Naive thymus-derived CD4-positive, alpha-beta T cell (primary cell): ENCODE data around the gene CRTAC1. TPM values are rescaled to one million over a fixed set of nuclear protein-coding genes. Genes with fewer than 3 reads are reported as not detected.

Source experiments
- ATAC-seq: fragments of 150-1000 bp; cut with Tn5 transposase; 2 replicates; pipeline ENCODE4 v1.10.0; 2021; ENCODE audit warnings: mild to moderate bottlenecking, moderate library complexity
- CTCF ChIA-PET: fragments of 350-600 bp; sonication (Branson Sonifier 250); formaldehyde crosslinking; loops from one replicate; lab custom pipeline; 2021; ENCODE audit warnings: antibody characterized with exemption; lab: Charles Lee
- POLR2A ChIA-PET: fragments of 350-600 bp; sonication (Branson Sonifier 250); formaldehyde crosslinking; loops from one replicate; lab custom pipeline; 2021; ENCODE audit warnings: antibody characterized with exemption, inconsistent platforms; lab: Charles Lee
- DNase-seq, 9 donors: peaks; one replicate each; pipeline versions ENCODE4 v3.0.0 to v3.0.0-alpha.2; 2020 to 2022; ENCODE audit warnings: mixed read lengths in 1 of 9
- H3K27ac ChIP-seq: one replicate; pipeline ENCODE4 v1.7.0; 2013; ENCODE audit warnings: mild to moderate bottlenecking, low read depth, low read length, moderate library complexity
- H3K27me3 ChIP-seq, 2 donors: one replicate each; pipeline ENCODE4 v1.7.0; 2013; ENCODE audit warnings: low read length in 2 of 2, mild to moderate bottlenecking in 2 of 2, moderate library complexity in 2 of 2; ENCODE audit not compliant: control insufficient read depth in 2 of 2, insufficient read depth in 2 of 2
- H3K36me3 ChIP-seq, 3 experiments: 1 replicate in 2 of 3; 2 replicates in 1 of 3; pipeline ENCODE4 v1.7.0; 2013; ENCODE audit warnings: low read length in 3 of 3, mild to moderate bottlenecking in 3 of 3, moderate library complexity in 1 of 3; ENCODE audit not compliant: insufficient read depth in 3 of 3, control insufficient read depth in 2 of 3
- H3K4me1 ChIP-seq, 2 donors: one replicate each; pipeline ENCODE4 v1.7.0; 2013; ENCODE audit warnings: low read length in 2 of 2, mild to moderate bottlenecking in 2 of 2, moderate library complexity in 1 of 2; ENCODE audit not compliant: control insufficient read depth in 2 of 2, insufficient read depth in 2 of 2
- H3K4me3 ChIP-seq: 2 replicates; pipeline ENCODE4 v1.7.0; 2013; ENCODE audit warnings: mild to moderate bottlenecking, low read length
- H3K9me3 ChIP-seq, 3 experiments: 1 replicate in 2 of 3; 2 replicates in 1 of 3; pipeline ENCODE4 v1.7.0; 2013; ENCODE audit warnings: low read length in 3 of 3; ENCODE audit not compliant: control insufficient read depth in 2 of 3
- H3K27ac Mint-ChIP-seq, 9 donors: one replicate each; pipeline ENCODE4 v1.8.0; 2020 to 2022; ENCODE audit warnings: mixed read lengths in 9 of 9, mild to moderate bottlenecking in 8 of 9, moderate library complexity in 5 of 9, inconsistent platforms in 2 of 9
- H3K27me3 Mint-ChIP-seq, 5 donors: one replicate each; pipeline ENCODE4 v1.8.0; 2021 to 2022; ENCODE audit warnings: mixed read lengths in 5 of 5, mild to moderate bottlenecking in 1 of 5
- H3K36me3 Mint-ChIP-seq, 5 donors: one replicate each; pipeline ENCODE4 v1.8.0; 2020 to 2022; ENCODE audit warnings: mixed read lengths in 5 of 5, mild to moderate bottlenecking in 3 of 5, inconsistent platforms in 1 of 5
- H3K4me1 Mint-ChIP-seq, 7 donors: one replicate each; pipeline ENCODE4 v1.8.0; 2020 to 2022; ENCODE audit warnings: mixed read lengths in 7 of 7, mild to moderate bottlenecking in 3 of 7, inconsistent platforms in 1 of 7
- H3K4me3 Mint-ChIP-seq, 10 donors: one replicate each; pipeline ENCODE4 v1.8.0; 2020 to 2022; ENCODE audit warnings: mild to moderate bottlenecking in 10 of 10, mixed read lengths in 10 of 10, moderate library complexity in 6 of 10, inconsistent platforms in 2 of 10
- H3K9me3 Mint-ChIP-seq, 11 donors: one replicate each; pipeline ENCODE4 v1.8.0; 2020 to 2022; ENCODE audit warnings: mixed read lengths in 11 of 11, mild to moderate bottlenecking in 4 of 11, inconsistent platforms in 1 of 11, moderate library complexity in 1 of 11
- intact Hi-C, 2 donors: fragments of 100-400 bp; cut with micrococcal nuclease; formaldehyde crosslinking; loops; one replicate each; pipeline ENCODE4 v1.15.1; 2023
- polyA plus RNA-seq, 2 donors: library from polyadenylated mRNA; unstranded; fragments of 300-500 nt; fragmentation: Illumina TruSeq; gene quantifications; one replicate each; pipeline ENCODE4 v1.2.3, GENCODE V29; 2021
- total RNA-seq, 6 experiments: library from RNA in 5 of 6; stranded (reverse) in 5 of 6; gene quantifications; 1 replicate in 5 of 6; 2 replicates in 1 of 6; pipeline ENCODE4 v1.2.3 and lab custom pipeline; 2021 to 2026

CRTAC1 gene
- total and polyA plus RNA-seq, 7 experiments from 2014 or later: not detected

DNA sequence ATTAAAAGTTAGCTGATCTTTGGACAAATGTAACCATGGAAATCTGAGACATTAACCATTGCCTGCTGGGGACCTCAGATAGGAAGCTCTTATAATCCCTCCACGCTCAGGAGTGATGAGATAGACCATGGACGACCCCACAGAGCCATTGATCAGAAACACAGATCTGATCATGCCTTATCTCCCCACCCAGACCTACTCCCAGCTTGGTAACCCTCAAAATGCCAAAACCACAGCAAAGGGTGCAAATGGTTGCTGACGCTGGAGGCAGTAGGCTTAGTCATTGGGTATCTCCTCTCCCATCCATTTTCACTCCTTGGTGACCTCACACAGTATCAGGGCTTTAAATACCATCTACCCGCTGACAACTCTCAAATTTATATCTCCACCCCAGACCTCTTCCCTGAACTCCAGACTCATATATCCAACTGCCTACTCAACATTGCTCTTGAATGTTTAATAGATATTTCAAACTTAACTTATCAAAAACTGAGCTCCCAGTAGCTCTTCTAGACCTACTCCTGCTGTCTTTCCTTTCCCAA is 60.8 kb downstream of the CRTAC1 start:
- Mint-ChIP-seq H3K4me1 (peaks cover 0 to 2% (median 0%) of the 10 kb centered on the region in 7 donors), H3K4me3 (no peak overlapping the region), H3K9me3 (peaks cover 0 to 5% (median 0%) of the 10 kb centered on the region in 11 donors), H3K27ac (no peak overlapping the region), H3K27me3 (peaks cover 40 to 79% (median 59%) of the 10 kb centered on the region in 5 donors), H3K36me3 (peaks cover 0 to 12% (median 0%) of the 10 kb centered on the region in 5 donors)
- ATAC-seq (no peak), DNase-seq (no peak)
- H3K27ac ChIP-seq: no peak overlapping the region
- POLR2A ChIA-PET: no interaction called here
- no peaks in the 10 kb centered on the region for H3K9me3 ChIP-seq
- peaks cover 0 to 4% of the 10 kb centered on the region in 2 donors for H3K27me3 ChIP-seq
- intact Hi-C loops: no loop called here
- no peaks in the 10 kb centered on the region for H3K36me3 ChIP-seq
- CTCF ChIA-PET: interaction anchor here (0.6 kb wide), 1 partner anchor 919 kb away, joined by 4 read pairs; no protein-coding TSS in a partner anchor
- H3K4me1 ChIP-seq: no peaks in the 10 kb centered on the region
- no peak overlapping the region for H3K4me3 ChIP-seq

DNA sequence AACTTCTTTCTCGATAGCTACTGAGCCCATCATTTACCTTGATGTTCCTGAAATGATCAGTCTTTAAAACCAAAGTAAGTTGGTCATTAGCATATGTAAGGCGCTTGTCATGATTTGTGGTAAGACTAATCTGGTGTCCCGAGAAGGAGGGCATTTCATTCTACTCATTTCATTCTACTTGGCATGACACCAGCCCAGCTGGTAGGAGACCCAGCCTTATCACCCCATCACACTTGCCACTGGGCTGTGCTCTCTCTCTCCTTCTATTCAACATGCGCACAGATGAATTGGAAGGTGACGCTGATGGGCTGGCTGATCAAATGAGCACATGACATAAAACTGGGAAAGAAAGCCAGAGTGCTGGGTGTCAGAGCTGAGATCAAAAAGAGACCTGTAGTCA is 65.7 kb downstream of the CRTAC1 start:
- POLR2A ChIA-PET: no interaction called here
- H3K4me1 Mint-ChIP-seq: no peaks in the 10 kb centered on the region
- H3K4me3 Mint-ChIP-seq: no peak overlapping the region
- no peak overlapping the region for H3K27ac ChIP-seq
- CTCF ChIA-PET: no interaction called here
- no peaks in the 10 kb centered on the region for H3K27me3 ChIP-seq
- no peak overlapping the region for H3K27ac Mint-ChIP-seq
- H3K27me3 Mint-ChIP-seq: peaks cover 20 to 64% (median 59%) of the 10 kb centered on the region in 5 donors
- H3K9me3 Mint-ChIP-seq: no peaks in the 10 kb centered on the region
- H3K9me3 ChIP-seq: no peaks in the 10 kb centered on the region
- H3K36me3 Mint-ChIP-seq: no peaks in the 10 kb centered on the region
- intact Hi-C loops: no loop called here
- no peak overlapping the region for H3K4me3 ChIP-seq
- no peak for ATAC-seq
- no peak for DNase-seq
- H3K4me1 ChIP-seq: no peaks in the 10 kb centered on the region
- H3K36me3 ChIP-seq: no peaks in the 10 kb centered on the region

DNA sequence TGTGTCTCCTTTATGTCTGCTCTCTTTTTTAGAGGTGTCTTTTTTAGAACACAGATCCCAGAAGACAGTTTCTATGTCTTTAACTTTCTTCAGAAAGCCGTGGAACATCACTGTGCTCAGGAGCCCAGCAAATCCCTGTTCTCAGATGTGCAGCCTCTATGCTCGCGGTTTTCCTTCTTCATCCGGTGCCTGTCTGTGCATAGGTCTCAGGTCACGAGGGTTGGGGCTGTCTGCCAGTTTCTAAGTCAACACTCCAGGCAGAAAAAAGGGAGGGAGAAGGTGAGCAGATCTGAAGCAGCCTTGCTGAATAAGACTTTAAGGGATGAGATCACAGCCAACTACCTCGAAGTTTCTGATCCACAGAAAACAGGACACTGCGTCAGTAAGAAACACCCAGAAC is 68.5 kb downstream of the CRTAC1 start:
- ChIA-PET CTCF (no interaction called here), POLR2A (no interaction called here)
- Mint-ChIP-seq H3K27ac (no peak overlapping the region), H3K4me1 (no peaks in the 10 kb centered on the region), H3K36me3 (no peaks in the 10 kb centered on the region), H3K27me3 (peaks cover 20 to 64% (median 51%) of the 10 kb centered on the region in 5 donors), H3K4me3 (no peak overlapping the region), H3K9me3 (no peaks in the 10 kb centered on the region)
- DNase-seq: no peak
- Histone ChIP-seq H3K27me3 (no peaks in the 10 kb centered on the region), H3K36me3 (no peaks in the 10 kb centered on the region), H3K4me3 (no peak overlapping the region), H3K4me1 (no peaks in the 10 kb centered on the region), H3K9me3 (no peaks in the 10 kb centered on the region), H3K27ac (no peak overlapping the region)
- intact Hi-C loops: no loop called here
- ATAC-seq: no peak

DNA sequence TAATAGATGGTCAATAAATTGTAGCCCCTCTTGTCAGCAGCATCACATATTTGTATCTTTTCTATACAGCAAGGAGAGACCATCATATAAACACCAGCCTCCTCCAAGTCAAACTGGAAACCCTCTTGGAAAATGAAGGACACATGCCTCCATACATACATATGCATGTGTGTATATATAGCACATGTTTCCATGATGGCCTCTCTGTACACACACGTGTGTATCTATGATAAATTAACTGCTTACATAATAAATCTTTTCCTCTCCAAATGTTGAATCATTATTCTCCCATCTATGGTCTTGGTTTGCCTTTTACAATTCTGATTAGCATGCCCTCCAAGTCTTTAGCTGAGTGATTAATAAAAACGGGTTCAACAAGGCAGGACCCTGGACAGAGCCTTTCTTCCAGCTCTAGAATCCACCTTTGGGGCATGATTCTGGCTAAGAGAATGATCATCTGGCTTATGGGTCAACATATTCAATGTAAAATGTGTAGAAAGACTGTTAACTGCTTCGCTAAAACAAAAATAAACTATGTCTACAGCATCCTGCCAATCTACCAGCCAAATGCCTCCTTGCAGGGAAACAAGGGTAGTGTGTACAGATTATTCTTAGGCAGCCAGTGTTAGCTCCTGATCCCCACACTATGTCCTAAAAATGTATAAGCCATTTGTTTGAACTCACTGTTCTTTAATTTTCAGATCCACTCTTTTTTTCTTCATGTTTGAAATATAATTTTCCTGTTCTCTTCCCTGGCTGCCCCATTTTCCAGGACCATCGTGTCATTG is 70.0 kb downstream of the CRTAC1 start:
- Histone ChIP-seq H3K4me1 (no peaks in the 10 kb centered on the region), H3K27ac (no peak overlapping the region), H3K9me3 (no peaks in the 10 kb centered on the region), H3K4me3 (no peak overlapping the region), H3K27me3 (no peaks in the 10 kb centered on the region), H3K36me3 (no peaks in the 10 kb centered on the region)
- H3K27me3 Mint-ChIP-seq: peaks cover 17 to 65% (median 55%) of the 10 kb centered on the region in 5 donors
- no peaks in the 10 kb centered on the region for H3K36me3 Mint-ChIP-seq
- no peaks in the 10 kb centered on the region for H3K4me1 Mint-ChIP-seq
- intact Hi-C loops: no loop called here
- no peak overlapping the region for H3K4me3 Mint-ChIP-seq
- no peak overlapping the region for H3K27ac Mint-ChIP-seq
- ChIA-PET POLR2A (no interaction called here), CTCF (no interaction called here)
- no peaks in the 10 kb centered on the region for H3K9me3 Mint-ChIP-seq
- ATAC-seq (no peak), DNase-seq (no peak)

DNA sequence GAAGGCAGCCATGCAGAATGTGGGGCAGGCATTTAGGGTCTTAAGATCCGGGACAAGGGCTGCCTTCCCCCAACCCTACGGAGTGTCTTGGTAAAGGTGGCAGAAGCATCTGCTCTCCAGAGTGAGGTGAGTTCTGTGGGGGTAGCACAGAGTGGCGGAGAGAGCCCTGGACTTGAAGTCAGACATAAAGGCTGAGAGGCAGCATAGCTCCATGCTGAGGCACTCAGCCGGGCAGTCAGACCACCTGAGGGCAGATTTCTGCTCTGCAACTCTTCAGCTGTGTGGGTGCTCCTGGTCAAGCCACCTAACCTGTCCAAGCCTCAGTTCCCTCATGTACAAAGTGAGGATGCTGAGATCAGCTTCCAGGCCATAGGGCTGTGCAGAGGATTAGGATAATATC is 81.0 kb downstream of the CRTAC1 start:
- Histone ChIP-seq H3K4me3 (no peak overlapping the region), H3K27ac (no peak overlapping the region), H3K27me3 (peaks cover 0 to 4% of the 10 kb centered on the region in 2 donors), H3K36me3 (no peaks in the 10 kb centered on the region), H3K4me1 (no peaks in the 10 kb centered on the region), H3K9me3 (no peaks in the 10 kb centered on the region)
- CTCF ChIA-PET: no interaction called here
- ATAC-seq (no peak), DNase-seq (no peak)
- POLR2A ChIA-PET: no interaction called here
- Mint-ChIP-seq H3K4me1 (no peaks in the 10 kb centered on the region), H3K36me3 (peaks cover 0 to 8% (median 0%) of the 10 kb centered on the region in 5 donors), H3K9me3 (peaks cover 2 to 27% (median 11%) of the 10 kb centered on the region in 11 donors), H3K4me3 (no peak overlapping the region), H3K27ac (no peak overlapping the region), H3K27me3 (peaks cover 4 to 56% (median 43%) of the 10 kb centered on the region in 5 donors)
- intact Hi-C loops: no loop called here

DNA sequence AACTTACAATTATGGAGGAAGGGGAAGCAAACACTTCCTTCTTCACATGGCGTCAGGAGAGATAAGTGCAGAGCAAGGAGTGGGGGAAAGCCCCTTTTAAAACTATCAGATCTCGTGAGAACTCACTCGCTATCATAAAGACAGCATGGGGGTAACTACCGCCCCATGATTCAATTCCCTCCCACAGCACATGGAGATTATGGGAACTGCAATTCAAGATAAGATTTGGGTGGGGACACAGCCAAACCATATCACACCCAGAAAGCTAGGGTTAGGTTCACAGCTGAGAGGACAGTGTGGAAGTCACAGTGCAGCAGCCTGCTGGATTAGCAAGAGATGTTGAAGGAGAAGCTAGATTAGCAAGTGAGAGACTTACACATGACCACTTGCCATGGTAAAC is 81.6 kb downstream of the CRTAC1 start:
- DNase-seq: no peak

More for the DNA sequence above, 81.6 kb downstream of the CRTAC1 start:
- Histone ChIP-seq H3K9me3 (no peaks in the 10 kb centered on the region), H3K36me3 (no peaks in the 10 kb centered on the region), H3K4me1 (no peaks in the 10 kb centered on the region), H3K27ac (no peak overlapping the region), H3K4me3 (no peak overlapping the region), H3K27me3 (peaks cover 0 to 4% of the 10 kb centered on the region in 2 donors)
- intact Hi-C loops: no loop called here
- no peak overlapping the region for H3K4me3 Mint-ChIP-seq
- no peaks in the 10 kb centered on the region for H3K4me1 Mint-ChIP-seq
- H3K27me3 Mint-ChIP-seq: peaks cover 0 to 57% (median 45%) of the 10 kb centered on the region in 5 donors
- H3K27ac Mint-ChIP-seq: no peak overlapping the region
- ATAC-seq: no peak
- ChIA-PET CTCF (no interaction called here), POLR2A (no interaction called here)
- H3K36me3 Mint-ChIP-seq: peaks cover 0 to 8% (median 0%) of the 10 kb centered on the region in 5 donors
- H3K9me3 Mint-ChIP-seq: peaks cover 2 to 28% (median 11%) of the 10 kb centered on the region in 11 donors
